Neural progenitor cell (in vitro differentiated cells): ENCODE data around the gene PGBD5. TPM values are rescaled to one million over a fixed set of nuclear protein-coding genes. Genes with fewer than 3 reads are reported as not detected.

Experiments
- DNase-seq: peaks from one replicate; pipeline ENCODE4 v3.0.0-alpha.2; 2016; ENCODE audit warnings: low spot score
- H2AFZ ChIP-seq: fragments of 200-600 bp; sonication (generic); replicated peaks from 2 replicates; pipeline ENCODE4 v1.6.1; 2016; ENCODE audit warnings: antibody characterized with exemption
- H3F3A ChIP-seq: fragments of 200-600 bp; sonication (generic); 2 replicates; pipeline ENCODE4 v1.6.1; 2016; ENCODE audit warnings: antibody characterized with exemption, low read depth
- H3K27ac ChIP-seq: fragments of 200-600 bp; sonication (generic); 2 replicates; pipeline ENCODE4 v1.5.1; 2016; ENCODE audit warnings: mild to moderate bottlenecking
- H3K27me3 ChIP-seq: fragments of 200-600 bp; sonication (generic); 2 replicates; pipeline ENCODE4 v1.6.1; 2016; ENCODE audit warnings: mild to moderate bottlenecking, moderate library complexity
- H3K36me3 ChIP-seq: fragments of 200-600 bp; sonication (generic); 2 replicates; pipeline ENCODE4 v1.5.1; 2016
- H3K4me1 ChIP-seq: fragments of 200-600 bp; sonication (generic); 2 replicates; pipeline ENCODE4 v1.6.1; 2016; ENCODE audit warnings: mixed run types
- H3K4me2 ChIP-seq: fragments of 200-600 bp; sonication (generic); 2 replicates; pipeline ENCODE4 v1.6.1; 2016
- H3K4me3 ChIP-seq: fragments of 200-600 bp; sonication (generic); 2 replicates; pipeline ENCODE4 v1.5.1; 2016
- H3K79me2 ChIP-seq: fragments of 200-600 bp; sonication (generic); 2 replicates; pipeline ENCODE4 v1.6.1; 2016; ENCODE audit warnings: low read depth
- H3K9ac ChIP-seq: fragments of 200-600 bp; sonication (generic); 2 replicates; pipeline ENCODE4 v1.6.1; 2016
- H3K9me3 ChIP-seq: fragments of 200-600 bp; sonication (generic); 2 replicates; pipeline ENCODE4 v1.5.1; 2016; ENCODE audit warnings: low read depth
- H4K20me1 ChIP-seq: fragments of 200-600 bp; sonication (generic); 2 replicates; pipeline ENCODE4 v1.6.1; 2016; ENCODE audit warnings: low read depth
- H3K27ac Mint-ChIP-seq: 3 replicates; pipeline ENCODE4 v1.8.0; 2021; ENCODE audit warnings: mixed read lengths
- H3K27me3 Mint-ChIP-seq: 2 replicates; pipeline ENCODE4 v1.8.0; 2022; ENCODE audit warnings: low read depth, mild to moderate bottlenecking, inconsistent platforms, moderate library complexity, mixed read lengths; ENCODE audit not compliant: insufficient read depth
- H3K36me3 Mint-ChIP-seq: 3 replicates; pipeline ENCODE4 v1.8.0; 2021; ENCODE audit warnings: mixed read lengths
- H3K4me1 Mint-ChIP-seq: 3 replicates; pipeline ENCODE4 v1.8.0; 2021; ENCODE audit warnings: mixed read lengths
- H3K4me3 Mint-ChIP-seq: 3 replicates; pipeline ENCODE4 v1.8.0; 2021; ENCODE audit warnings: mild to moderate bottlenecking, moderate library complexity, mixed read lengths
- H3K9me3 Mint-ChIP-seq: 3 replicates; pipeline ENCODE4 v1.8.0; 2020; ENCODE audit warnings: mixed read lengths
- EZH2 ChIP-seq: fragments of 200-600 bp; sonication (generic); IDR thresholded peaks from 2 replicates; pipeline ENCODE4 v1.6.1; 2017; ENCODE audit warnings: antibody characterized with exemption, mild to moderate bottlenecking, moderate library complexity
- EZH2phosphoT487 ChIP-seq: fragments of 200-600 bp; sonication (generic); IDR thresholded peaks from 2 replicates; pipeline ENCODE4 v1.6.1; 2017; ENCODE audit warnings: antibody characterized with exemption
- total RNA-seq: library from RNA; depleted of rRNA; stranded (reverse); fragments of >200 nt; gene quantifications from 2 replicates; pipeline ENCODE4 v1.2.3, GENCODE V29; 2015; ENCODE audit warnings: low replicate concordance
- TF ChIP-seq, protein P1 (sequence below): fragments of 200-600 bp; sonication (generic); IDR thresholded peaks from 2 replicates; pipeline ENCODE4 v1.5.1; 2017; ENCODE audit warnings: antibody characterized with exemption, mild to moderate bottlenecking

PGBD5 gene
- total RNA-seq, 1 donor from 2014 or later: 1.2 TPM

DNA sequence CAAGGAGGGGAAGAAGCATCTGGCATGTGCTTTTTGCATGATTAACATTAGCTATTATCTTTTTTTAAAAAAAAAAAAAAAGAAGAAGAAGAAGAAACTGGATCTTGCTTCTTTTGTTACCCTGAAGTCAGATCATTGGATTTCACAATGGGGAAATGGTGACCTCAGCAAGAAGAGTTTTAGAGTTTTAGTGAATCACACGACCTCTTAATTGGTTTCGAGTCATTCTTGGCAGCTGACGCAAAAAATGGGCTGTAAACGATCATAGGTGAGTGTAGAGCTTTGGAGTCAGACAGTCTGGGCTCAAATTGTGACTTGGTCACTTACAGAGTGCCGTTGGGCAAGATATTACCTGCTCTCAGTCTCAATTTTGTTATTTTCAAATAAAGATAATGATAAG, 33.3 kb upstream of the PGBD5 start:
- DNase-seq: no peak

DNA sequence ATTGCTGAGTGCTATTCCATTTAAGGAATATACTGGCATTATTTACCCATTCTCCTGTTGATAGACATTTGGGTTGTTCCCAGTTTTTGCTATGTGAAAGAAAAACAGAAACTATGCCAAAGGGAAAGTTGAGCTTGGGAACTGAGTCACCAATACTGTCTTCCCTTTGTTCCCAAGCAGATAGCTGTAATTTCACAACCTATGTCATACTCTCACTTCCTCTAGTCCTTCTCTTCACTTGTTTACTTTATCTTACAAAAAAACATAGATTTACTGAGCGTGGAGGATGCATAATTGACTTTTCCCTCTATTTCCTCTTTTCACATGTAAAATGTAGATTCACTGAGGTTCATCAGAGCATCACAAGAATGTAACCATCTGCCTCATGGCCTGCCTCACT, 32.4 kb upstream of the PGBD5 start:
- no peaks in the 10 kb centered on the region for H3K4me1 ChIP-seq

More for the DNA sequence above, 33.3 kb upstream of the PGBD5 start:
- Mint-ChIP-seq H3K9me3 (no peaks in the 10 kb centered on the region), H3K4me3 (no peak overlapping the region), H3K36me3 (no peaks in the 10 kb centered on the region), H3K27me3 (peaks cover 2% of the 10 kb centered on the region), H3K27ac (no peak overlapping the region), H3K4me1 (no peaks in the 10 kb centered on the region)
- no peaks in the 10 kb centered on the region for H3K36me3 ChIP-seq
- TF ChIP-seq EZH2 (no peak), EZH2phosphoT487 (no peak)
- TF ChIP-seq, protein P1, sequence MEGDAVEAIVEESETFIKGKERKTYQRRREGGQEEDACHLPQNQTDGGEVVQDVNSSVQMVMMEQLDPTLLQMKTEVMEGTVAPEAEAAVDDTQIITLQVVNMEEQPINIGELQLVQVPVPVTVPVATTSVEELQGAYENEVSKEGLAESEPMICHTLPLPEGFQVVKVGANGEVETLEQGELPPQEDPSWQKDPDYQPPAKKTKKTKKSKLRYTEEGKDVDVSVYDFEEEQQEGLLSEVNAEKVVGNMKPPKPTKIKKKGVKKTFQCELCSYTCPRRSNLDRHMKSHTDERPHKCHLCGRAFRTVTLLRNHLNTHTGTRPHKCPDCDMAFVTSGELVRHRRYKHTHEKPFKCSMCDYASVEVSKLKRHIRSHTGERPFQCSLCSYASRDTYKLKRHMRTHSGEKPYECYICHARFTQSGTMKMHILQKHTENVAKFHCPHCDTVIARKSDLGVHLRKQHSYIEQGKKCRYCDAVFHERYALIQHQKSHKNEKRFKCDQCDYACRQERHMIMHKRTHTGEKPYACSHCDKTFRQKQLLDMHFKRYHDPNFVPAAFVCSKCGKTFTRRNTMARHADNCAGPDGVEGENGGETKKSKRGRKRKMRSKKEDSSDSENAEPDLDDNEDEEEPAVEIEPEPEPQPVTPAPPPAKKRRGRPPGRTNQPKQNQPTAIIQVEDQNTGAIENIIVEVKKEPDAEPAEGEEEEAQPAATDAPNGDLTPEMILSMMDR: no peak
- no peaks in the 10 kb centered on the region for H3K79me2 ChIP-seq
- no peaks in the 10 kb centered on the region for H3F3A ChIP-seq
- H3K4me3 ChIP-seq: no peak overlapping the region
- H3K27ac ChIP-seq: no peak overlapping the region
- H3K9me3 ChIP-seq: no peaks in the 10 kb centered on the region
- no peak overlapping the region for H2AFZ ChIP-seq
- H3K27me3 ChIP-seq: no peaks in the 10 kb centered on the region
- peaks cover under 1% of the 10 kb centered on the region for H3K4me1 ChIP-seq
- no peaks in the 10 kb centered on the region for H4K20me1 ChIP-seq
- H3K9ac ChIP-seq: no peak overlapping the region
- no peak overlapping the region for H3K4me2 ChIP-seq

DNA sequence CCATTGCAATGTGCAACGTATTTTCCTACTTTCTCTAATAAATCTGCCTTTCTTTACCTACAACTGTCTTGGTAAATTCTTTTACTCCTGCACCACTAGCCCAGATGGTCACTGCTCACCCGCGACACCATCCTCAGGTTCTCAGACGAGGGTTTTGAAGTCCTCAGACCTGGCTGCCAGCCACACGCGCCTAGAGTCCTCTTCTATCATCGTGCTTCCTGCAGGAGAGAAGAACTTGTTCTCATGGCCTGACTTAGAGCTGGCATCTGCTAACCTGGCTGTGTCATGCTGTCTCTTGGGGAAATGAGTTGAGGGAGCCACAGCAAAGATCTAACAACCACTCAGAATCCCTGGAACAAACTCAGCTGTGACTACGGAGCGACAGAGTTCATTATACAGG, 30.3 kb upstream of the PGBD5 start:
- H3K4me3 ChIP-seq: no peak overlapping the region
- no peak overlapping the region for H3K27ac ChIP-seq
- no peaks in the 10 kb centered on the region for H3K27me3 ChIP-seq
- Mint-ChIP-seq H3K36me3 (no peaks in the 10 kb centered on the region), H3K27ac (no peak overlapping the region), H3K4me3 (no peak overlapping the region), H3K27me3 (peaks cover 2% of the 10 kb centered on the region), H3K9me3 (no peaks in the 10 kb centered on the region), H3K4me1 (no peaks in the 10 kb centered on the region)
- no peaks in the 10 kb centered on the region for H3K36me3 ChIP-seq
- no peaks in the 10 kb centered on the region for H3F3A ChIP-seq
- H2AFZ ChIP-seq: no peak overlapping the region
- H3K4me2 ChIP-seq: no peak overlapping the region
- no peaks in the 10 kb centered on the region for H3K79me2 ChIP-seq
- no peaks in the 10 kb centered on the region for H4K20me1 ChIP-seq
- no peak for TF ChIP-seq EZH2phosphoT487
- TF ChIP-seq EZH2: no peak
- TF ChIP-seq, protein P1: no peak
- no peak for DNase-seq
- H3K4me1 ChIP-seq: no peaks in the 10 kb centered on the region
- no peak overlapping the region for H3K9ac ChIP-seq
- no peaks in the 10 kb centered on the region for H3K9me3 ChIP-seq

More for the DNA sequence above, 32.4 kb upstream of the PGBD5 start:
- DNase-seq: no peak
- TF ChIP-seq, protein P1: no peak
- TF ChIP-seq EZH2phosphoT487 (no peak), EZH2 (no peak)
- no peaks in the 10 kb centered on the region for H3K4me1 Mint-ChIP-seq
- Histone ChIP-seq H4K20me1 (no peaks in the 10 kb centered on the region), H3K9me3 (no peaks in the 10 kb centered on the region), H3K27ac (no peak overlapping the region), H3K9ac (no peak overlapping the region), H3K79me2 (no peaks in the 10 kb centered on the region), H3K4me2 (no peak overlapping the region), H3K27me3 (no peaks in the 10 kb centered on the region), H3K36me3 (no peaks in the 10 kb centered on the region), H3K4me3 (no peak overlapping the region), H3F3A (no peaks in the 10 kb centered on the region), H2AFZ (no peak overlapping the region)
- H3K9me3 Mint-ChIP-seq: no peaks in the 10 kb centered on the region
- peaks cover 2% of the 10 kb centered on the region for H3K27me3 Mint-ChIP-seq
- no peaks in the 10 kb centered on the region for H3K36me3 Mint-ChIP-seq
- H3K4me3 Mint-ChIP-seq: no peak overlapping the region
- H3K27ac Mint-ChIP-seq: no peak overlapping the region

DNA sequence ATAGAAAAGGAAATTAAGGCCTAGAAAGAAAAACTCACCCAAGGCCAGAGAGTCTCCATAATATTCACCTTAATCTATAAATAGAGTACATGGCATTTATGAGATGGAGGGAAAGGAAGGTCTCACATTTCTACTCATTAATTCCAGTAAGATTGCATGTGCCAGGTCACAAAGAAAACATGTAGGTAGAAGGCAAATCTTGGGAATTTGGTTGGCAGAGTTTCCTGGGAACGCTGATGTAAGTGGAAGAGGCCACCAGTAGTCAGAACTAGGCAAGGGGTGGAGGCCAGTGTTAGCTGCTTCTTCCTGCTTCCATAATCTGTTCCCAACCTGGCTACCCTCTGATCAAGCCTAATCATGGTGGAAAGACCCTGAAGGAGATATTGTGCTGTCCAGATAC, 29.2 kb upstream of the PGBD5 start:
- Histone ChIP-seq H3K79me2 (no peaks in the 10 kb centered on the region), H3K4me1 (no peaks in the 10 kb centered on the region), H3K9ac (no peak overlapping the region), H3K27me3 (no peaks in the 10 kb centered on the region), H3K4me3 (no peak overlapping the region), H4K20me1 (no peaks in the 10 kb centered on the region), H3K4me2 (no peak overlapping the region), H3K36me3 (no peaks in the 10 kb centered on the region), H3F3A (no peaks in the 10 kb centered on the region), H3K9me3 (no peaks in the 10 kb centered on the region), H2AFZ (no peak overlapping the region), H3K27ac (no peak overlapping the region)
- Mint-ChIP-seq H3K27ac (no peak overlapping the region), H3K4me1 (no peaks in the 10 kb centered on the region), H3K4me3 (no peak overlapping the region), H3K27me3 (peaks cover 2% of the 10 kb centered on the region), H3K36me3 (no peaks in the 10 kb centered on the region), H3K9me3 (no peaks in the 10 kb centered on the region)
- TF ChIP-seq, protein P1: no peak
- no peak for TF ChIP-seq EZH2
- no peak for TF ChIP-seq EZH2phosphoT487
- no peak for DNase-seq
